ENCODE results near the gene AUTS2. TPM values are rescaled to one million over a fixed set of nuclear protein-coding genes. Genes with fewer than 3 reads are reported as not detected.

The AUTS2 gene
- total and polyA plus RNA-seq, 2 experiments from 2014 or later: 3.0 to 4.4 TPM

DNA sequence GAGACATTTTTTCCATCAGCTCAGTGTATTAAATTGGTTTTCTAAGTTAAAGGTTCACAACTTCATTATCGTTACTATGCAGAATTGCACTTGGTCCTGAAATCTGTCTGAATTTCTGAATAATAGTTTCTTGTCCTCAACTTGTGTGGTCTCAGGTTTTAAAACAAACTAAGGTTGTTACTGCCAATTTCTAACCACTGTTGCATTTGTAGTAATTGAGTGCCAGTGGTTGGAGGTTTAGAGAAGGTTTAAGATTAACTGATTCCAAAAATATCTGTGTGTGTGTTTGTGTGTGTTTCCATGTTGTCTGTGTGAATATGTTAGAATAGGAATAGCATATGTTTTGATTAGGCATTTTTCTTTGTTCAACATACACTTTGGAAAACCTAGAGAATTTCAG lies 395.9 kb downstream of the AUTS2 start:
- TF ChIP-seq EZH2 (IDR thresholded peaks at IDR 0.05; ENCODE audit: insufficient read depth, poor library complexity, severe bottlenecking) (no peak), EZH2phosphoT487 (IDR thresholded peaks at IDR 0.05; ENCODE audit: insufficient read depth, low read depth) (no peak)
- Histone ChIP-seq H3K4me2 (ENCODE audit: unreplicated experiment) (no peak overlapping the region), H3K27ac (no peak overlapping the region), H3K9me3 (ENCODE audit: low read depth) (no peaks in the 10 kb centered on the region), H3K79me2 (ENCODE audit: insufficient read depth) (no peaks in the 10 kb centered on the region), H3F3A (ENCODE audit: insufficient read depth) (no peaks in the 10 kb centered on the region), H2AFZ (no peak overlapping the region), H3K27me3 (replicated peaks; ENCODE audit: insufficient read depth) (no peaks in the 10 kb centered on the region), H3K36me3 (ENCODE audit: low read depth) (no peaks in the 10 kb centered on the region), H3K9me2 (ENCODE audit: insufficient read depth) (no peaks in the 10 kb centered on the region), H4K20me1 (ENCODE audit: insufficient read depth) (no peaks in the 10 kb centered on the region), H3K4me1 (ENCODE audit: insufficient read depth) (no peaks in the 10 kb centered on the region), H3K4me3 (no peak overlapping the region), H3K9ac (no peak overlapping the region)
- no peak for DNase-seq
- in situ Hi-C loops (cut with MboI): no loop called here
- 93 to 97% methylated on average over 1 of the region's 1 CpG for WGBS, 2 experiments (ENCODE audit: low coverage in 1 of 2, low lambda C conversion rate in 2 of 2, missing lambda C conversion rate in 2 of 2)

DNA sequence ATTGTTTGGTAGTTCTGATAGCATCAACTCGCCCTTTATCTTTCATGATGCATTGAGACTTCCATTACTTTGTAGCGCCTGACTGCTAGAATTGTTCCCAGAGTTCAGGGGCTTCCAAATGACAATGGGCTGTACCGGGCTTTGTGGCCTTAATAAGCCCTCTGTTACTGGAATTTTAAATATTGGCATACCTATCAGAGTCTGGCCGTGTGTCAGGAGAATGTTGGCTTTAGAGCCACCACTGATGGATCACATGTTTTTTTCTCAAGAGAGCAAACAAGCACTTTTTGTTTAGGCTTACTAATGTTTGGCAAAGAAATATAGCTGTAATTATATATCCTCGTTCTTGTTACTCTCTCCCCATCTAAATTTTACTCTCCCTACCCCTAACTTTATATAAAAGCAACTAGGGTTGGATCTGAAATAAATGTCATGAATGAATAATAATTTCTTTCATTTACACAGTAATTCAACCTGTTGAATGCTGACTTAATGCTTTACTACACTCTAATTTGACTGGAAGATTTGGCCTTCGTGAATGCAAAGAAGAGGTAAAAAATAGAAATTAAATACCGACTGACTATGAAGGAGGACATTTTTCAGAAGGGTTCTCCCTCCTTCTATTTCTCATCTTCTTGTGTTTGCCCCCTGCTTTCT lies 396.7 kb downstream of the AUTS2 start:
- no peak for DNase-seq
- Histone ChIP-seq H3K27ac (no peak overlapping the region), H3K9ac (no peak overlapping the region), H3K9me2 (ENCODE audit: insufficient read depth) (no peaks in the 10 kb centered on the region), H2AFZ (no peak overlapping the region), H4K20me1 (ENCODE audit: insufficient read depth) (no peaks in the 10 kb centered on the region), H3K4me1 (ENCODE audit: insufficient read depth) (no peaks in the 10 kb centered on the region), H3F3A (ENCODE audit: insufficient read depth) (no peaks in the 10 kb centered on the region), H3K36me3 (ENCODE audit: low read depth) (no peaks in the 10 kb centered on the region), H3K79me2 (ENCODE audit: insufficient read depth) (no peaks in the 10 kb centered on the region), H3K9me3 (ENCODE audit: low read depth) (no peaks in the 10 kb centered on the region), H3K4me3 (no peak overlapping the region), H3K4me2 (ENCODE audit: unreplicated experiment) (no peak overlapping the region), H3K27me3 (replicated peaks; ENCODE audit: insufficient read depth) (no peaks in the 10 kb centered on the region)
- in situ Hi-C loops (cut with MboI): no loop called here
- TF ChIP-seq EZH2 (IDR thresholded peaks at IDR 0.05; ENCODE audit: insufficient read depth, poor library complexity, severe bottlenecking): no peak
- no peak for TF ChIP-seq EZH2phosphoT487 (IDR thresholded peaks at IDR 0.05; ENCODE audit: insufficient read depth, low read depth)
- 43 to 45% methylated on average over 7 of the region's 7 CpGs for whole genome bisulfite sequencing, 2 experiments (ENCODE audit: low coverage in 1 of 2, low lambda C conversion rate in 2 of 2, missing lambda C conversion rate in 2 of 2)

DNA sequence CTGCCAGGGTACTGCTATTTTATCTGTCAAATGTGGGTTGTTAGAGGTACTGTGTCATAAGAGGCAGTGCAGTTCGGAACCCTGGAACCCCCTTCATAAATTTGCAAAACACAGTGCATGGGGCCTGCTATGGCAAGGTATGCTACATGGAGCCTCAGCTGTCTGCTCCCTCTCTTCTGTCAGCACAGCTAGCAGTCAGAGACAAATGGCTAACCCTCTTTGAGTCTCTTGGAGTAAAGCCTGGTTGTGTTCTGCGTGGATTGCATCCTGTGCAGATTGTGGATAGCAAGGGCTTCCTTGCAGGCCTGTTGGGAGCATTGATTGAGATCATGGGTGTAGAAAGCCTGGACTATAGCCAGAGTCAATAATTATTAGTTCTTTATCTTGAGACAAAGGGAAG lies 397.8 kb downstream of the AUTS2 start:
- no peak overlapping the region for H3K4me3 ChIP-seq
- no peaks in the 10 kb centered on the region for H3K4me1 ChIP-seq (ENCODE audit: insufficient read depth)
- in situ Hi-C loops (cut with MboI): no loop called here

GRCh38 chr7:70000737-70001348 lies 402.6 kb downstream of the AUTS2 start:
- Histone ChIP-seq H3K4me1 (ENCODE audit: insufficient read depth) (no peaks in the 10 kb centered on the region), H3K27ac (no peak overlapping the region), H3K36me3 (ENCODE audit: low read depth) (no peaks in the 10 kb centered on the region), H3K27me3 (replicated peaks; ENCODE audit: insufficient read depth) (no peaks in the 10 kb centered on the region), H3K9me2 (ENCODE audit: insufficient read depth) (no peaks in the 10 kb centered on the region), H3K79me2 (ENCODE audit: insufficient read depth) (no peaks in the 10 kb centered on the region), H3K9ac (no peak overlapping the region), H4K20me1 (ENCODE audit: insufficient read depth) (no peaks in the 10 kb centered on the region), H2AFZ (no peak overlapping the region), H3K4me3 (no peak overlapping the region), H3K4me2 (ENCODE audit: unreplicated experiment) (no peak overlapping the region), H3K9me3 (ENCODE audit: low read depth) (no peaks in the 10 kb centered on the region), H3F3A (ENCODE audit: insufficient read depth) (no peaks in the 10 kb centered on the region)
- DNase-seq: no peak
- in situ Hi-C loops (cut with MboI): no loop called here
- TF ChIP-seq EZH2phosphoT487 (IDR thresholded peaks at IDR 0.05; ENCODE audit: insufficient read depth, low read depth): no peak
- no peak for TF ChIP-seq EZH2 (IDR thresholded peaks at IDR 0.05; ENCODE audit: insufficient read depth, poor library complexity, severe bottlenecking)
- 82 to 84% methylated on average over 5 of the region's 5 CpGs for WGBS, 2 experiments (ENCODE audit: low coverage in 1 of 2, low lambda C conversion rate in 2 of 2, missing lambda C conversion rate in 2 of 2)

More for the DNA sequence above, 397.8 kb downstream of the AUTS2 start:
- Histone ChIP-seq H3K9ac (no peak overlapping the region), H3K9me3 (ENCODE audit: low read depth) (no peaks in the 10 kb centered on the region), H3K27ac (no peak overlapping the region), H4K20me1 (ENCODE audit: insufficient read depth) (no peaks in the 10 kb centered on the region), H2AFZ (no peak overlapping the region), H3K4me2 (ENCODE audit: unreplicated experiment) (no peak overlapping the region), H3K9me2 (ENCODE audit: insufficient read depth) (no peaks in the 10 kb centered on the region), H3F3A (ENCODE audit: insufficient read depth) (no peaks in the 10 kb centered on the region), H3K36me3 (ENCODE audit: low read depth) (no peaks in the 10 kb centered on the region), H3K27me3 (replicated peaks; ENCODE audit: insufficient read depth) (no peaks in the 10 kb centered on the region), H3K79me2 (ENCODE audit: insufficient read depth) (no peaks in the 10 kb centered on the region)
- DNase-seq: no peak
- TF ChIP-seq EZH2 (IDR thresholded peaks at IDR 0.05; ENCODE audit: insufficient read depth, poor library complexity, severe bottlenecking) (no peak), EZH2phosphoT487 (IDR thresholded peaks at IDR 0.05; ENCODE audit: insufficient read depth, low read depth) (no peak)
- 64 to 69% methylated on average over 2 of the region's 2 CpGs for WGBS, 2 experiments (ENCODE audit: low coverage in 1 of 2, low lambda C conversion rate in 2 of 2, missing lambda C conversion rate in 2 of 2)

Measured in GM23248 (cell line).